SK-N-SH treated with all-trans-retinoic acid at 6 μM for 48 hours (cell line): ENCODE data around the gene TRPC1.

Experiments
- PATZ1 ChIP-seq: fragments of 250-450 bp; sonication (Bioruptor Pico); IDR thresholded peaks from 2 replicates; pipeline ENCODE4 v1.8.0; 2020; ENCODE audit warnings: mild to moderate bottlenecking, moderate library complexity, borderline replicate concordance
- RARB ChIP-seq: fragments of 250-450 bp; sonication (Bioruptor Pico); IDR thresholded peaks from 2 replicates; pipeline ENCODE4 v1.8.0; 2021; ENCODE audit warnings: mild to moderate bottlenecking, moderate library complexity
- ZFP3 ChIP-seq: fragments of 250-450 bp; sonication (Bioruptor Pico); IDR thresholded peaks from 2 replicates; pipeline ENCODE4 v1.5.0; 2020; ENCODE audit warnings: mild to moderate bottlenecking, moderate library complexity
- ZNF565 ChIP-seq: fragments of 450-650 bp; formaldehyde crosslinking; conservative IDR thresholded peaks from 2 replicates; pipeline ENCODE4 v1.5.0; 2020; ENCODE audit warnings: low read depth, mild to moderate bottlenecking, moderate library complexity
- TF ChIP-seq, protein P1 (sequence below): fragments of 250-450 bp; sonication (Bioruptor Pico); IDR thresholded peaks from 2 replicates; pipeline ENCODE4 v1.5.1; 2021; ENCODE audit warnings: mild to moderate bottlenecking, moderate library complexity

DNA sequence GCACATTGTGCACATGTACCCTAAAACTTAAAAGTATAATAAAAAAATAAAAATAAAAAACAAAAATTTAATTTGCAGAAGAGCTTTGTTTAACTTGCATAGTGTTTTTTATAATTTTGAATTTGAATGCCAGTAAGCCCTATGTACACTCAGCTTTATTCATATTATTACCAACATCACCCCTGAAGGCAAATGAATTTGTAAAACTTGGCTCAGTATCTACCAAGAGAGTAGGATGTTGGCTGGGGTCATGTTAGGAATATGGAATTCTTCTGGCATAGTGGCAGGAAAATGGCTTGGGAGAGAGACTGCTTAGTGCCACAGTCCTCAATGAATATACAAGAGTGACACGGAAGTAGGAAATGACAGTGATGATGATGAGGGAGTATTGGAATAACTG is 30.7 kb downstream of the TRPC1 start:
- TF ChIP-seq PATZ1 (CRISPR knock-in tag), result no peak
- TF ChIP-seq RARB (CRISPR knock-in tag), result no peak
- TF ChIP-seq ZNF565, result no peak
- TF ChIP-seq ZFP3 (CRISPR knock-in tag), result no peak
- TF ChIP-seq, protein P1, sequence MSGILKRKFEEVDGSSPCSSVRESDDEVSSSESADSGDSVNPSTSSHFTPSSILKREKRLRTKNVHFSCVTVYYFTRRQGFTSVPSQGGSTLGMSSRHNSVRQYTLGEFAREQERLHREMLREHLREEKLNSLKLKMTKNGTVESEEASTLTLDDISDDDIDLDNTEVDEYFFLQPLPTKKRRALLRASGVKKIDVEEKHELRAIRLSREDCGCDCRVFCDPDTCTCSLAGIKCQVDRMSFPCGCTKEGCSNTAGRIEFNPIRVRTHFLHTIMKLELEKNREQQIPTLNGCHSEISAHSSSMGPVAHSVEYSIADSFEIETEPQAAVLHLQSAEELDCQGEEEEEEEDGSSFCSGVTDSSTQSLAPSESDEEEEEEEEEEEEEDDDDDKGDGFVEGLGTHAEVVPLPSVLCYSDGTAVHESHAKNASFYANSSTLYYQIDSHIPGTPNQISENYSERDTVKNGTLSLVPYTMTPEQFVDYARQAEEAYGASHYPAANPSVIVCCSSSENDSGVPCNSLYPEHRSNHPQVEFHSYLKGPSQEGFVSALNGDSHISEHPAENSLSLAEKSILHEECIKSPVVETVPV (CRISPR knock-in tag), result no peak
